Embryonic facial prominence (tissue), 1 donor: ENCODE measurements around the gene SCYGR8.

Experiments
- DNase-seq: peaks from one replicate; pipeline ENCODE4 v3.0.0-alpha.2; 2016; ENCODE audit errors: extremely low spot score

SCYGR8 gene

DNA sequence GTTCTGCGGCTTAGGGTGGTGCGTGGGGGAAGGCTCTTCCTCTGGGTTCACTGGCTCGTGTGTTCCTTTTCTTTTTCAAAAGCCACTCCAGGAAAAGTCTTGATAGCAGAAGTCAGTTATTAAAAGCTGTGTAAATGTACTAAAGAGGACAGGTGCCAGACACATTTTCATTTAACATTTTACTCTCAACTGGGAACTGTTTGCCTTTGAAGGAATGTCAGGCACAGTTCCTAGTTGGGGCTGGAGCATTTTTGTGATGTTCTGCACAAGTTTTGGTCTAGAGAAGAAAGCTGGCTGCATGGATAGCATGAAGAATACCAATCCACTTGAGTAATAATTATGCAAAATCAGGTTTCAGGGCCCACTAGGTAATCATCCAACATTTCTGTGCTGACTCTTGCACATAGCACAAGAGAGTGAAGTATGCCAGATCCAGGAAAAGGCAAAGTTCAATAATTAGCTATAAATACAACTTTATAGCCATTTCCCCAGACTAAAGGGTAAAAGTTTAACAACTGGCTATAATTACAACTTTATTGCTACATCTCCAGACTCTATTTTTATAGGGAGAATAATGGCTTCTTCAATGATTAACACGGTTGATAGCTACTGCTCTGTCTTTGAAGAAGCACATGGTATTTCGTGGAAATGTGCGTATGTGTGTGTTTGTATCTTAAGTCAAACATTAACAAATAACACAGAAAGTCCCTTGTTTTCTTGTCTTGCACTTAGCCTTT lies 16.2 kb downstream of the SCYGR8 start:
- DNase-seq, result no peak

- no peak for DNase-seq
Observed at GRCh38 chr2:227765788-227766372, 20.2 kb downstream of the SCYGR8 start.

DNA sequence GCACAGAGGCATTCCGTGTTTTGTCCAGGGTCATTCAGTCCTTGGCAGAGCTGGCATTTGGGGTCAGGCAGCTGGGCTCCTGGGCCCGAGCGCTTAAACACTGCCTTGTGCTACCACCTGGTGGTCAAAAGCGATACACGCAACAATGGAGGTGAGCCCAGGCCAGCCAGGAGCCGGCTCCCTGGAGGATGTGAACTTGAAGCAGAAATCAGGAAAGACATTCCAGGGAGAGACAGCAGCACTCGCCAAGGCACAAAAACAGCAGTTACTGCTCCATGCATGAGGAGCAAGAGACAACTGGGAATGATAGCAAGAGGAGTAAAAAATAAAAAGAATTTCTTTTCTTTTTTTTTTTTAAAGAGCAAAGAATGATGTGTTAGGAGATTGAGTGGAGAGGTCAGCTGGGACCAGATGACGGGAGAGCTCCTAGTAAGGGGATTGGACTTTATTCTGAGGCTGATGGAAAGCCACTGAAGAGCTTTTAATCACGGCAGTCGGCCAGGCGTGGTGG lies 20.7 kb downstream of the SCYGR8 start:
- DNase-seq, result no peak

- no peak for DNase-seq
Observed at GRCh38 chr2:227767830-227768229, 22.1 kb downstream of the SCYGR8 start.

DNA sequence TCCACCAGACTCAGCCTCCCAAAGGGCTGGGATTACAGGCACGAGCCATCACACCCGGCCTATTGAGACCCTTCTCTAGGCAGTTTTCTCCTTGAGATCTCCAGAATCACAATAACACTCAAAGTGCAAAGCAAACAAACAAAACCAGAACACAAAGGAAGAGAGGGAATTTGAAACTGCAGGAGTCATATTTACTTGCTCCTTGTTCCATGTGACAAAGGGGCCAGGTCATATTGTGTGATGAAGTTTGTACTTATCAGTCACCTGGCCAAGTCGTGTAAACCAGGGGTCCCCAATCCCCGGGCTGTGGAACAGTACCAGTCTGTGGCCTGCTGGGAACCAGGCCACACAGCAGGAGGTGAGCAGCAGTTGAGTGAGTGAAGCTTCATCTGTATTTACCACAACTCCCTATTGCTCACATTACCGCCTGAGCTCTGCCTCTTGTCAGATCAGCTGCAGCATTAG lies 26.5 kb downstream of the SCYGR8 start:
- no peak for DNase-seq

DNA sequence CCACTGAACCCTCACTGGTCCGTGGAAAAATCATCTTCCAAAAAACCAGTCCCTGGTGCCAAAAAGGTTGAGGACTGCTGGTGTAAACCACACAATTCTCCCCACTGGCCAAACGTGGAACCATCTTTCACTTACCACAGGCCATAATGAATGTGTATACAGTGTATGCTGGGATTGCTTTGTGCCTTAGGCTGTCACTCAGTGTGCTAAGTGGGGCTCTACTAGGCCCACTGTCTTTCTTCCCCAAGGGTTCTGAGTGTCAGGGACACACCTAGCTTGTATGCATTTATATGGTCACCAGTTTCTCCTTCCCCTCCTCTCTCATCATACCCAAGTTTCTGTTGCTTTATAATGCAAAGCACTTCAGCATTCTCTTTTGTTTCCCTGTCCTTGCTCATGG lies 27.2 kb downstream of the SCYGR8 start:
- no peak for DNase-seq

DNA sequence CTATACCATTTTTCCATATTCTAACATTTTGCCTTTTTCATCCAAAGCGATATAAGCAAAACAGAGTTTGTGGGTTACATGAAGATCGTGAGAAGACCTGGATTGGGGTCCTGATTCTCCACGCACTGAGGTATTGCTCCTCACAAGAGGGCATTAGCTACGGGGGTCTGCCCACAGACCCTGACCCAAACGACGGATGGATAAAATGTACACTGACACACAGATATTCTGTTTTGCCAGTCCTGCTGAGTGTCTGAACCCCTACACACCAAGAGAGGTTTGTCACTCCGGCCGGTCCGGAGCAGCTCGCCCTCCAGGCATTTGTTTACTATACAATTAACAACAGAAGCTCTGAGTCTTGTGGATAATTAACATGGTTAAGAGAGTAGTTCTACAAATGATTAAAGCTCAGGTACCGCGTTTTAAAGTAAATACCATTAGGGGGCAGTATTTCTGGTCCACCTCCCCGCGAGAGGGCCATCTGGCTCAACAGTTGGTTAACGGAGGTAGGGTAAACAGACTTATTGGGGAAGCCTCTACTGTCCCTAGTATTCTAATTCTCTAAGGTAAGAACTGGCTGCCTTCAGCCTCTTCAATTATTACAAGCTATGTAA lies 28.4 kb downstream of the SCYGR8 start:
- no peak for DNase-seq

- DNase-seq, result no peak
Observed at GRCh38 chr2:227774895-227775842, 29.5 kb downstream of the SCYGR8 start.

DNA sequence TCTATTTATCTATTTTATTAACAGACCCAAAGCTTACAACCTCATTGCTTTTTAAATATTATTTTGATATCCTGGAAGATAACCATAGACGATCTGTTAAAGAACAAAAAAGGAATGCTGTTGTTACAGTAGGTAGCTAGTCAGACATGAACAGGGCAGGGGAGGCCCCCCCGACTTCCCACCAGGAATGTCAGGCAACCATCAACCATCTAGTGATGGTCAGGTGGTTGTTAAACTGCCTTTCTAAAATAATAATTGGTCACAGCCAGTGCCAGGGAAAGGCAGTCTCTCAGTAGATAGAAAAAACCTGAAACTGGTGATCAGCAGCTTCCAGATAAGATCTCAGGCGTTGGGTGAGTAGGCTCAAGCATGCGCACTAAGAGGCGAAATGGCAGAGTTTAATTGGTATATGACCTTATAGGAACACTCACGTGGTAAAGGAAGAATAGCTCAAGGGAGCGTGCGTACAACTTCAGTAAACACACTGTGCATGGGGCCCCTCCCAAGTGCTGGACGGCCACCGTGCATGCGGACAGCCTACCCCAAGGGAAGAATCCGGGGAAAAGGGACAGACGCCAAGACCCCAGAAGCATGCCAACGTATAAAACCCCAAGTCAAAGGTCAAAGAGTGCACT lies 35.4 kb downstream of the SCYGR8 start:
- DNase-seq, result no peak

DNA sequence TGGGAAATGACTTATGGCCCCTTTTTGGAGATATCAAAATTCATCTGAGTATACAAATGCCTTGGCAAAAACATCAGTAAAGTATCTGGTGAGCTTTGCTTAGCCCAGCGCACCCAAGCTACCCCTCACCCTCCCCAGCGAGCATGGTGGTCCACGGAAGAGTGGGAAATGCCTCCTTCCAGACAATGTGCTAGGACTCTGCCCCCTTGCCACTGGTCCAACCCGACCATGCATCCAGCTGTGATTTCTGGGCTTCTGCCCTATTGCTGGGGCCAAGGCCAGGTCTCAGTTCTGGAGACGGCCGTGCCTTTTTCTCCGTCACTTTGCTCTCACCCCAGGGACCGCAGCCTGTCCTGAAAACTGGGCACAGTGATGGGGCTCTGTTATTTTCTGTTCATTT lies 36.1 kb downstream of the SCYGR8 start:
- DNase-seq, result no peak

DNA sequence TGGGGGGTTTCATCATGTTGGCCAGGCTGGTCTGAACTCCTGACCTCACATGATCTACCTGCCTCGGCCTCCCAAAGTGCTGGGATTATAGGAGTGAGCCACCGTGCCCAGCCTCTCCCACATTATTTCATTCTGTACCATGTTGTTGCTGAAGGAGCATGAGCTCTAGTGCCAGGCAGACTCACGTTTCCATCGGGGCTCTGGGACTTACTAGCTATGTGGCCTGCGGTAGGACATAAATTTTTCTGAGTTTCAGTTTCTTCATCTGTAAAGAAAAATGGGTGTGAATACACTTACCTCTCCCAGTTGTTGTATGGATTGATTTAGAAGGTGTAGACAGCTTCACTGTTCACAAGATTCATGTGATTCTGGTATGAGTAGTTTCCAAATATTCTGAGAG lies 37.1 kb downstream of the SCYGR8 start:
- DNase-seq, result no peak

DNA sequence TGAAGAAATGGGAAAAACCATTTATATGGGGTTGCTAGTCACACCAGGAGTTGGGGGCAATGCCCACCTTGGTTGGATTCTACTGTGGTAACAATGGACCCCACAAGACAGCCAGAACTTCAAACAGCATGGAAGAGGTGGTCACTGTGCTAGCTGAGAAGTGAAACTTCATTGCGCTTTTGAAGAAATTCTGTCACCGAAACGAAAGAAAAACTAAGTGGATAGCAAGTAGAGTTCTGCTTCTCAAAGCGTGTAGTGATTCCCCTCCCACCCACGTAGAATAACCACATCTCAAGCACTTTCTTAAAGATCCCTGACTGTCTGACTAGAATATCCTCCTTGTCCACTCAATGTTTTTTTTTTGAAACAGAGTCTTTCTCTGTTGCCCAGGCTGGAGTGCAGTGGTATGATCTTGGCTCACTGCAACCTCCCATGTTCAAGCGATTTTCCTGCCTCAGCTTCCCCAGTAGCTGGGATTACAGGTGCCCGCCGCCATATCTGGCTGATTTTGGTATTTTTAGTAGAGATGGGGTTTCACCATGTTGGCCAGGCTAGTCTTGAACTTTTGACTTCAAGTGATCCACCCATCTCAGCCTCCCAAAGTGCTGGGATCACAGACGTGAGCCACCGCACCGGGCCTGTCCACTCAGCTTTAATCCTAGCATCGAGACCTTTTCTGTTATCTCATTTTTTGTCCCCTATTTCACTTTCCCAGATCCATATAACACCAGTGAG lies 37.9 kb downstream of the SCYGR8 start:
- DNase-seq, result no peak

- no peak for DNase-seq
Observed at GRCh38 chr2:227785293-227785692, 39.6 kb downstream of the SCYGR8 start.

DNA sequence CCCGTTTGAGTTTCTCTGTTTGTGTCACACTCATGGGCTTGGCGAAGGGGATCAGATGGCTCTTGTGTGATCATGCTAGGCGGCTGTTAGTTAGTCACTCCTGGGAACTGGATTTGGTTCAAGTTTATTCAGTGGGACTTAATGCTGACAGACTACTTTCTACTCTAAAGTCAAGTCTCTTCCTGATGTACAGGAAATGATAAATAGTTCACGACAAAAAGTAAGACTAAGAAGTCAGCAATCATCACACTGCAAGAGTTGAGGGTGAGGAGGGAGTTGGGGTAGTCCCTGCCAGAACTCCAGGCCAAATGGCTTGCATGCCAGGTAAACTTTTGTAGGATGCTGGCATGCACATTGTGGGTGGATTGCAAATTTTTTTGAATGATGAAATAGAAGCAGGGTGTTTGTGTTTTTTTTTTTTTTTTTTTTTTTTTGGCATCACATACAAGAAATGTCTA lies 42.9 kb downstream of the SCYGR8 start:
- DNase-seq, result no peak

DNA sequence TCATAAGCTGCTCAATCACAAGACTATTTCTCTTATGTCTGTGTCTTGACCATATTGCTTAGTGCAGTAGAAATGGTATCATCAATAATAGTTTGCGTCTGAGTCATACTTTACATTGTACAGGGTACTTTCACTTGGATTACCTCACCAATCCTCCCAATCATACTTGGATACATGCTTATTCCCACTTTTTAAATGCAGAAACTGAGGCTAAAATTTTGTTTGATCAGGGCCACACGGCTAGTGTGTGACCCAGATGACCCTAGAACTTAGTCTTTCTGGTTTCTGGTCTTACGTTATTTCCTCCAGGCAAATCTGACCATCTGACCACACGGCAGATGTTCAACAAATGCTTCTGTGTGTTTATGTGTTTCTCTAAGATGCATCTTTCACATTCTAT lies 44.1 kb downstream of the SCYGR8 start:
- DNase-seq, result no peak

GRCh38 chr2:227793148-227793712 lies 47.5 kb downstream of the SCYGR8 start:
- no peak for DNase-seq
